ENCODE measurements around the gene ZNF491.
"Not testable (repeated sequence)": the region's sequence is repeated elsewhere in the genome, so short reads cannot be mapped to it uniquely, and the experiment has no call there.

DNA sequence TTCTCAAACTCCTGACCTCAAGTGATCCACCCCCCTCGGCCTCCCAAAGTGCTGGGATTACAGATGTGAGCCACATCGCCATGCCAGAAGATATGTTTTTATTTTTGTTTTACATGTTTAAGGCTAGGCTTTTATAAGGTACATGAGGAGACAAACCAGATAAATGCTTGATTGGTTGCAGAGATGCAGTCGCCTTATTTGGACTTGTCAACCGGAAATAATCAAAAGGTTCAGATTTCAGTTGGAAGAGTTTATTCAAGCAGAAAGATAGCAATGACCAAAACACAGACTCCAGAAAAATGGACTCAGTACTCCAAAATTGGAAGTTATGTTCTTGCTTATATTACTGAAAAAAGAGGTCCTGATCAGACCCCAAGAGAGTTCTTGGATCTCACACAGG lies 52.0 kb downstream of the ZNF491 start:
- not testable (repeated sequence) for TF ChIP-seq CTCF, POLR2A, POLR2AphosphoS5 (IDR thresholded peaks at IDR 0.05)

Data from transverse colon (tissue), 4 donors.